Bronchial epithelial cell (primary cell): Measurements from ENCODE around the gene AGAP3. TPM values are rescaled to one million over a fixed set of nuclear protein-coding genes. Genes with fewer than 3 reads are reported as not detected.

Experiments
- DNase-seq: peaks from one replicate; pipeline ENCODE4 v3.0.0-alpha.2; 2010; ENCODE audit warnings: low read depth
- FAIRE-seq: peaks from 2 replicates; lab custom pipeline; 2011; peaks lifted over from hg19 to GRCh38; lab: Jason Lieb, UNC
- H3K27me3 ChIP-seq: 2 replicates; pipeline ENCODE4 v1.5.1; 2011; ENCODE audit warnings: low read length; ENCODE audit not compliant: control insufficient read depth, insufficient read depth
- H3K36me3 ChIP-seq: 2 replicates; pipeline ENCODE4 v1.5.1; 2011; ENCODE audit warnings: low read length; ENCODE audit not compliant: control insufficient read depth, insufficient read depth
- H3K4me3 ChIP-seq: 2 replicates; pipeline ENCODE4 v1.5.1; 2011; ENCODE audit warnings: mild to moderate bottlenecking, low read depth, low read length, control low read depth
- CTCF ChIP-seq: IDR thresholded peaks from 2 replicates; pipeline ENCODE4 v1.5.1; 2011; ENCODE audit warnings: mild to moderate bottlenecking, moderate library complexity, low read length, control low read depth, inconsistent platforms; ENCODE audit not compliant: insufficient read depth, severe bottlenecking
- total RNA-seq: library from RNA; depleted of rRNA; stranded (reverse); fragments of >200 nt; gene quantifications from 2 replicates; pipeline ENCODE4 v1.2.1, GENCODE V29; 2014

The AGAP3 gene
- total RNA-seq, 1 donor from 2014 or later = 52.7 TPM

GRCh38 chr7:151116603-151117440 lies 30.5 kb downstream of the AGAP3 start:
- DNase-seq = no peak
- peaks cover 42% of the 10 kb centered on the region for H3K36me3 ChIP-seq
- TF ChIP-seq CTCF = no peak
- FAIRE-seq = no peak
- peak overlapping the region; percentile 57 for H3K4me3 ChIP-seq
- H3K27me3 ChIP-seq = no peaks in the 10 kb centered on the region

- TF ChIP-seq CTCF = no peak
- peak overlapping the region; percentile 57 for H3K4me3 ChIP-seq
- FAIRE-seq = no peak
- peaks cover 43% of the 10 kb centered on the region for H3K36me3 ChIP-seq
- no peaks in the 10 kb centered on the region for H3K27me3 ChIP-seq
- DNase-seq = peak; percentile 23
Observed at GRCh38 chr7:151117565-151117964, 31.3 kb downstream of the AGAP3 start.

- DNase-seq (no peak), FAIRE-seq (no peak)
- Histone ChIP-seq H3K27me3 (no peaks in the 10 kb centered on the region), H3K4me3 (no peak overlapping the region), H3K36me3 (peaks cover 43% of the 10 kb centered on the region)
- TF ChIP-seq CTCF = no peak
Observed at GRCh38 chr7:151118108-151119054, 32.1 kb downstream of the AGAP3 start.

GRCh38 chr7:151119055-151119415 lies 32.8 kb downstream of the AGAP3 start:
- TF ChIP-seq CTCF = no peak
- Histone ChIP-seq H3K36me3 (peaks cover 46% of the 10 kb centered on the region), H3K27me3 (no peaks in the 10 kb centered on the region), H3K4me3 (no peak overlapping the region)
- no peak for FAIRE-seq
- no peak for DNase-seq

GRCh38 chr7:151119902-151120301 lies 33.6 kb downstream of the AGAP3 start:
- Histone ChIP-seq H3K27me3 (no peaks in the 10 kb centered on the region), H3K4me3 (no peak overlapping the region), H3K36me3 (peaks cover 54% of the 10 kb centered on the region)
- no peak for TF ChIP-seq CTCF
- FAIRE-seq = no peak
- no peak for DNase-seq
